GM18873 (cell line): ENCODE measurements around the gene NHSL2.

Experiments used
- ATAC-seq: cut with Tn5 transposase; IDR thresholded peaks from one replicate; pipeline ENCODE4 v1.9.1; 2021; ENCODE audit warnings: mild to moderate bottlenecking, moderate library complexity, moderate number of reproducible peaks; ENCODE audit not compliant: unreplicated experiment, low FRiP score

The NHSL2 gene

GRCh38 chrX:72015383-72015782 lies 104.7 kb downstream of the NHSL2 start:
- no peak for ATAC-seq

GRCh38 chrX:72016881-72017783 lies 106.5 kb downstream of the NHSL2 start:
- no peak for ATAC-seq

DNA sequence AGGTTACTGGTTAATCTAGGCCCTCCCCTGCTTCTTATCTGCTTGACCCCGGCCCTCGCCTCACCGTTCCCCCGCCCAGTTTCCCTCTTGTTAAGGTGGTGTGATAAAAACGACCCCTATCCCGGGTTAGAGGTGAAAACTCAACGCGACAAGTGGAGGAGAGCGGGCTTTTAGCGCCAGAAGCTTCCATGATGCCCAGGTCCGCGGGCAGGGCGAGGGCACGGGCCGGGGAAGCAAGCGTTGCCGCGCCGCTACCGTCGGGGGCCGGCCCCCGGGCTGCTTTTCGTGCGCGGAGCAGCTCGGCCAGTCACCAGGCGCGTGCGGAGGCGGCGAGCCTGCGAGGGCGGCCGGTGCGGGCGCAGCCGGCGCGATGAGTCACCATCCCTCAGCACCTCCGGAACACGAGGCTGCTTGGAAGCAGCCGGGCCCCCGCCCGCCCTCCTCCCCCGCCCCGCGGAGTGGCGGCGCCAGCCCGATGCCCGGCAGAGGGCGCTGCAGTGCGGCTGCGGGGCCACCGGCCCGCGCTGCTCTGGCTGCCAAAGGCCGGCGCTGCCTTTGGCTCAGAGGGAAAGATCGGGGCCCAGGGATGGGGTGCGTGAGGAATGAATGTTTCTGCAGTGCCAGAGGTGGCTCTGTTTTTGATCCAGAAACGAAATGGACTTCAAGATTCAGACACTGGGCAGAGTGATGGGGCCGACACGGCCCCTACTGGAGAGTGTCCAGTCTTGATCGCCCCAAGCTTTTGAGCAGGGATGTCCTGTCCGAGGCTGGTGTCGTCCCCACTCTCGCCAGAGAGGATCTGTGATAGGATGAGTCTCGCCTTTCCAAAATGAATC lies 107.8 kb downstream of the NHSL2 start:
- no peak for ATAC-seq

GRCh38 chrX:72019487-72019886 lies 108.8 kb downstream of the NHSL2 start:
- no peak for ATAC-seq

DNA sequence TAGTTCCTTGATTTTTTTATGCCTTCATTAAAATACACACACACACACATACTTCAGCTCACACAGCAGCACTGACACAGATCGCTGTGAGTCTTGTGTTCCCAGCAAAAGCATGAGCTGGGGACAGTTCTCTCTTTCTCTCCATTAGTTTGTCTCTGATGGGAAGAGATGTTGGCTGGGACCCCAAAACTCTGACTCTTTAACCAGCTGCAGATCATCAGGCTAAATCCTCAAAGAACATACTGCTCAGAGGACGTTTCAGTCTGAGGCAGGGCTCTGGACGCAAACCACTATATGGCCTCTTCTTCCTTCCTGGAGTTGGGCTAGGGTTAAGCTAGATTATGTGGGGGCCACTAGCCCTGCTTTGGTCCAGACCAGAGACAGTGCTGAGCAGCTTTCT lies 109.6 kb downstream of the NHSL2 start:
- no peak for ATAC-seq

DNA sequence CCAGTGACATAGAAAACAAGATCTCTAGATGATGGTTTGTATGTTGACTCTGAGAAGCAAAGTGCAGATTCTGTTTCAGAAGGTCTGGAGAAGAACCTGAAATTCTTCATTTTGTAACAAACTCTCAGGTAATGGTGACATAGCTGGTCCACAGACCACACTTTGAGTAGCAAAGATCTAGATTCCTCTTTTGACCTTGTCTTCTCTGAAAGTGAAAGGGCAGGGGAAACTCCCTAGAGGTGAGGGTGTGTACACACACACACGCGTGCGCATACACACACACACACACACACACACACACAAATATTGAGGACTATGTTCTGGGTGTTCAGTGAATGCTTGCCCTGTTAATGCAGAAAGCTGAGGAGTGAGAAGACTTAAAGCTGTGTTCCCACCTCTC lies 110.1 kb downstream of the NHSL2 start:
- no peak for ATAC-seq

- ATAC-seq, result no peak
These were observed 111.3 kb downstream of the NHSL2 start for GRCh38 chrX:72021975-72022374.

DNA sequence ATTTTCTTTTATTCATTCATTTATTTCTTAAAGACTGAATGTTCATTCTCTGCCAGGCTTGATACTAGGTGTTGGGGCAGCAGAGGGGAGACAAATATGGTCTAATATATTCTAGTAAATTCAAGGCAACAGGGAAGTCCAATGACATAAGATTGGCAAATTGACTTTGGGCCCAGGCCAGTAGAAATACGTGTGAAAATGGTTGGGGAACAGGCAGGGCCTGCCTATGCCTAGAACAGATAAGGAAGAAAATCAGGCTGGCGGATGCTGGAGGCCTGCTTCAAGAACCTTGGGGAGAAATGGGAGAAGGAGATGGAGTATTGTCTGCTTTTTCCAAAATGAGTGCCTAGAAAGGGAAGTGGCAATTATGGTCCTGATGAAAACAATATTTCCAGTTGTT lies 112.4 kb downstream of the NHSL2 start:
- no peak for ATAC-seq

GRCh38 chrX:72025236-72025770 lies 114.7 kb downstream of the NHSL2 start:
- ATAC-seq, result no peak

- ATAC-seq, result no peak
These were observed 115.8 kb downstream of the NHSL2 start for GRCh38 chrX:72026341-72027023.

DNA sequence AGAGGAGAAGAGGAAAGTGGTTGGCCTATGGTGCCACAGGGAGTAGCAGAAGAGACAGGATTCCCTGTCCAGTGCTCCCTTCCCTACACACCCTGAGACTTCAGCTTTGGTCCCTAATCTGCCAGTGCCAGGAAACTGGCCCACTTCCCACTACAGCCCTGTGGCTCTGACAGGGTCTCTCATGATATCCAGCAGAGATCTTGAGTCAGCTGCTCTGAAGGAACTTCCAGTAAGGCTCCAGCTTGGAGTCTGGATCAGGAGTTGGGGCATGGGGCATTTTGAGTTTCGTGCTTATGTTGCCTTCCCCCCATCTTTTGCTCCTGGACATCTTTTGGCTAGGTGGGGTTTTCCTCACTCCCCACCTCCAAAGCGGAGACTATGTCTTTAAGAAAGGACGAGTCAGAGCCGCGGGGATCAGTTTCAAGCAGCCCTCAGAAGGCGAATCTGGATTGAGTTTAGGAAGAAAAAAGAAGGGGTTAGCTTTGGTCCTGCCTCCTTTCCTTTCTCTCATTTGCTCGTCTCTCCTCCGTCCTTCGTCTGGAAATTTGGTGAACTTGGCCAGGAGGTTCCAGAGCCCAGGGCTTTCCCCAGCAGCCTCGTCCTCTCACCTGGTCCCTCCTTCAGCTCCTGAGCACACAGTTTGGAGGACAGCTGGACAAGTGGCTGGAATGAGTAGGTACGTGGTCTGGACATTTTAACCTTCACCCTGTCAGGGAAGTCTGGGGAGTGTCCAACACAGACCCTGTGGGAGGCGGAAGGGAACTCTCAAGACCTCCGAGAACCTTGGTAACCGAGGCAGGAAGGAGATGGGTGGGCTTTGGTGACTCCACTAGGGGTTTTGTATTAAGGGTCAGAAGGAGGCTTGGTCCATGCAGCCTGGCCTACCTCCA lies 116.6 kb downstream of the NHSL2 start:
- ATAC-seq, result no peak

DNA sequence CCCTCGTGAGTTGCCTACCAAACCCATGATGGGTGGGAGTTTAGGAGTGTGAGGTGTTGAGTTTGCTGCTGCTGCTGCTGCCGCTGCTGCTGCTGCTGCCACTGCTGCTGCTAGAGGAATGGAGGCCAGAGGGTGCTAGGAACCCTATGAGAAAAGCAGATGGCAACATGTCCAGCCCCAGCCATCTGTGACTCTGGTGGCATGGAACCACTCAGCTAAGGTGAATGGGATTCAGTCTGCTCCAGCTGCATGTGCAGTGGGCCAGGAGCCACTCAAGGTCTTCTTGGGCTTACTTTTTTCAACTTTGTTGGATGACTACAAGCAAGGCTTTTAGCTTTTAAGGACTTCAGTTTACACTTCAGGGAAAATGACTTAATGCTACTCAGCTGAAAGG lies 117.3 kb downstream of the NHSL2 start:
- no peak for ATAC-seq

DNA sequence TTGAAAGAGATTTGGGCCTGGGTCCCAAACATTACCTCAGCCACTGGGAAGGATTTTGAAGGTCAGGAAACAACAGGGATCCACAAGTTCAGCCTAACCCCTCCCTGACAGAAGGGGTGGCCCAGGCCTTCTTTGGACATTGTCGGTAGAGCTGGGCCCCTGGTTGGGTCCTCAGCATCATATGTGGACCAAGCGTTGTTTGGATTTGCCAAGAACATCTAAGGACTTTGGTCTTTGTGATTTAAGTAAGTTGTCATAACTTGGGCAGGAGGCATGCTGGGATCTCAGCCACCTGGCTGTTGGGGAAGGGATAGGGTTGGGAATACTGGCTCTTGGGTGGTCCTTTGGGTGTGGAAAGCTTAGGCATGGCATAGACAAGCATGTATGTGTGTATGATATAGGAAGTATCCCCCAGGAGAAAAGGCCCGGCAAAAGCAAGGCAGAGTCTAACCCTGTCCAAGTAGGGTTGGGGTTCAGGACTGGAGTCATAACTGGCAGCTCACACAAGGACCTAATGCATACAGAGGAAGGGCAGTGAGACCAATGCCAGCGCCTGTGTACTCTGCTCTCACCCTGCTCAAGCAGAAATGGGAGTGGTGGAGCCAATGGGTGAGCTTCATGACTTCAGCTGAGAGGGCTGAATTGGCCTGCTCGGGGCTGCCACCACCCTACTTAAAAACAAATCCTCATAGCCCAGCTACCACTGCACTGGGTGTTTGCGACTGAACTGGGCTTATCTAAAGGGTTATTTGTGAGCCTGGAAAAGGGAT lies 118.2 kb downstream of the NHSL2 start:
- ATAC-seq, result no peak

GRCh38 chrX:72029483-72030411 lies 119.1 kb downstream of the NHSL2 start:
- ATAC-seq, result no peak

DNA sequence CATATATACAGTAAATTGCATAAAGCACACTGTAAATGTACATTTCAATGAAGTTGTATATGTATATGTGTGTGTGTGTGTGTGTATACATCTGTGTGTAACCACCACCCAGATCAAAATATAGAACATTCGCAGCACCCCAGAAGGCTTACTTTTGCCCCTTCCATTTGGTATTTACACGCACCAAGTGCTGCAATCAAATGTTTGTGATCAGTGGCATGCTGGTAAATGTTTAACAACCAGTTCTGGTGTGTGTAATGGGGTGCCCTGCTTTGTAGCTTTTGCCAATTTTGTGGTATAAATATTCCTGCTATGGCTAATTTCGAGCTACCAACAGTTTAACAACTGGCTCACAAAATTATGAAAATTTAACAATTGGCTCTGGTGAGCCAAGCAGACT lies 119.8 kb downstream of the NHSL2 start:
- ATAC-seq, result no peak

DNA sequence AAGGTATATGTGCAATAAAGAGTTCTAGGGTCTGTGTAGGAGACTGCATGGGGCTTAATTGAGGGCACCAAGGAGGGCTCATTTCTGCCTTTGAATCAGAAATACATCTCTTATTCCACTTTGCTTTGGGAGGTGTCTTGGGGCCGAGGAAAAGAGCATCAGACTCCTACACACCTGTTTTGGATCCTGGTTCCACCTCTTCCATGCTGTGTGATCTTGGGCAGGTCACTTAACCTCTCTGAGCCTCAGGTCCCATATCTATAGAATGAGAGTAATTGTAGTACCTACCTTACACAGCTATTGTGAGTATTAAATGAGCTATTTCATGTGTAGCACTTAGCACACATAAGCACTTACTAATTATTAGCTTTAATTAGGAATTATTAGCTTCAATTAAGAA lies 120.5 kb downstream of the NHSL2 start:
- ATAC-seq, result no peak

- no peak for ATAC-seq
These were observed 121.0 kb downstream of the NHSL2 start for GRCh38 chrX:72031634-72032033.

GRCh38 chrX:72037601-72038000 lies 127.0 kb downstream of the NHSL2 start:
- ATAC-seq, result no peak
